Inflammatory macrophage treated with lipopolysaccharide for 4 hours (primary cell): ENCODE results near the gene GPRC5C.
"Not testable (repeated sequence)": the region's sequence is repeated elsewhere in the genome, so short reads cannot be mapped to it uniquely, and the experiment has no call there.

Source experiments
- DNase-seq: peaks from one replicate; pipeline ENCODE4 v3.0.0-alpha.2; 2020

The GPRC5C gene, protein sequence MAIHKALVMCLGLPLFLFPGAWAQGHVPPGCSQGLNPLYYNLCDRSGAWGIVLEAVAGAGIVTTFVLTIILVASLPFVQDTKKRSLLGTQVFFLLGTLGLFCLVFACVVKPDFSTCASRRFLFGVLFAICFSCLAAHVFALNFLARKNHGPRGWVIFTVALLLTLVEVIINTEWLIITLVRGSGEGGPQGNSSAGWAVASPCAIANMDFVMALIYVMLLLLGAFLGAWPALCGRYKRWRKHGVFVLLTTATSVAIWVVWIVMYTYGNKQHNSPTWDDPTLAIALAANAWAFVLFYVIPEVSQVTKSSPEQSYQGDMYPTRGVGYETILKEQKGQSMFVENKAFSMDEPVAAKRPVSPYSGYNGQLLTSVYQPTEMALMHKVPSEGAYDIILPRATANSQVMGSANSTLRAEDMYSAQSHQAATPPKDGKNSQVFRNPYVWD

DNA sequence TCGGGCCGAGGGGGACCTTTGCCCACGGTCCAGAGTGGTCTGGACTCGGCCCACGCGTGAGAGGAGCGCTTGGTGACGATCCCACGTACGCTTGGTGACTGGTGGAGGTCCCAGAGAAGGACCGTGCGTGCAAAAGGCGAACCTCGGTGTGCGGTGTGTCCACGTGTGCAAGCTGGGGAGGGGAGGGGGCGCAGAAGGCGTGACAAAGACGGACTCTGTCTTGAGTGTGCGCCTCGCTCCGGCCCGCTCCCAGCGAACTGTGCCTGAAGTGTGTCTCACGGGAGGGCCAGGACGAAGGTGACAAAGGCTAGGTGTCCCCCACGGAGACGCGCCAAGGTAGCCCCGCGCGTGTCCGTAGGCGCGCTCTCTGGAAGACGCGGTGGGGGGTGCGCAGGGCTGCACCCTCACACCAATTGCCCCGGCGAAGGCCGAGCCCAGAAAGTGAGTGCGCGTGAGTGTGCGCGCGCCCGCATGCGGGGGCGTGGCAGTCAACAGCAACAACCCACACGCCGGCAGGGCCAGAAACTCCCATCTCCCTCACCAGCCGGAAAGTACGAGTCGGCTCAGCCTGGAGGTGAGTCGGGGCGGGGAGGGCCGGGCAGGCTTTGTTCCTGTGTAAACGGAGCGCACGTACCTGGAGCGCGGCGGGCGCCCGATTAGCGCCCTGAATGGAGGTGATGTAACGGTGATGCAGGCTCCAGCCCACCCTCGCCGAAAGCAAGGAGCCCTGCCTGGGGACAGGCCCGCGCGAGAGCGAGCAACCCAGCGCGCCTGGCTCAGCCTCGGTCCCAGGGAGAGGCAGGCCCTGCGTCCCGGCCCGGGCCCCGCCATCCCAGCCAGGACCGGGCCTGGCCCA lies at the start of gene GPRC5C:
Gene GPRC5C, plus strand, starts transcription at position 521 of the 856 bp plus-strand sequence. CDS start 7,689 bp downstream, outside the sequence.
- no peak for DNase-seq

DNA sequence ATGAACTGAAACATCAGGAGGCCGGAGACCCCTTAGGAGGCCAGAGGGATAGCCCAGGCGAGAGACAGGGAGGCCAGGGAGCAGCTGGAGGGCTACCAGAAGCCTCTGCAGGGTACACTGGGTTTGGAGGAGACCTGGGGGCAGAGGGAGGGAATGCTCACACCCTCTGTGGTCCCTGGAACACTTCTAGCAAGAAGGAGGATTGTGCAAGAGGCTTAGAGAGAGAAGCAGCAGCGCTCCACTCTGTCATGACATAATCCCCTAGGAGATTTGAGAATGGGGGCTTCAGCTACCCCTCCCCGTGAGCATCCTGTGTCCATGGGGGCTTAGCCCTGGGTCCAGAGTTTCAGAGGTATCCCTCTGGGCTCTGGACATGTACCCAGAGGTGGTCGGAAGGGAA lies 48.7 kb upstream of the GPRC5C start:
- no peak for DNase-seq

GRCh38 chr17:74385201-74385600 lies 46.7 kb upstream of the GPRC5C start:
- no peak for DNase-seq

DNA sequence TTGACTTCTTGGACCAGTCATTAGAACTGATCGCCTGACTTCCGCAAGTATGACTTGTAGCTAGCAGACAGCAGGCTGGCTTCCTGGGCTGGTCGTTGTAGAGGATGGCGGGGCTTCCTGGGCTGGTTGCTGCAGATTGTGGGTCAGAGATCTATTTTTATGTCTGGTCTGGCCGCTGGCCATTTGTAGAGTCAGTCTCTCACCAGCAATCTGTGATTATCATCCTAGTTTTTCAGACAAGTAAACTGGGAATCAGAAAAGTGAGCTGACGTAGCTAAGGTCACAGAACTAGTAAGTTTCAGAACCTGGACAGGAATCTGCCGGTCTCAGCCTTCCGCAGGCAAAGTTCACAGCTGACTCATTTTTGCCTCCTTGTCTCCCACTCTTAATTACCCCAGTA lies 45.5 kb upstream of the GPRC5C start:
- DNase-seq, result peak; percentile 8

- DNase-seq, result no peak
Observed at GRCh38 chr17:74387365-74388218, 44.3 kb upstream of the GPRC5C start.

- DNase-seq, result no peak
Observed at GRCh38 chr17:74389084-74389753, 42.7 kb upstream of the GPRC5C start.

DNA sequence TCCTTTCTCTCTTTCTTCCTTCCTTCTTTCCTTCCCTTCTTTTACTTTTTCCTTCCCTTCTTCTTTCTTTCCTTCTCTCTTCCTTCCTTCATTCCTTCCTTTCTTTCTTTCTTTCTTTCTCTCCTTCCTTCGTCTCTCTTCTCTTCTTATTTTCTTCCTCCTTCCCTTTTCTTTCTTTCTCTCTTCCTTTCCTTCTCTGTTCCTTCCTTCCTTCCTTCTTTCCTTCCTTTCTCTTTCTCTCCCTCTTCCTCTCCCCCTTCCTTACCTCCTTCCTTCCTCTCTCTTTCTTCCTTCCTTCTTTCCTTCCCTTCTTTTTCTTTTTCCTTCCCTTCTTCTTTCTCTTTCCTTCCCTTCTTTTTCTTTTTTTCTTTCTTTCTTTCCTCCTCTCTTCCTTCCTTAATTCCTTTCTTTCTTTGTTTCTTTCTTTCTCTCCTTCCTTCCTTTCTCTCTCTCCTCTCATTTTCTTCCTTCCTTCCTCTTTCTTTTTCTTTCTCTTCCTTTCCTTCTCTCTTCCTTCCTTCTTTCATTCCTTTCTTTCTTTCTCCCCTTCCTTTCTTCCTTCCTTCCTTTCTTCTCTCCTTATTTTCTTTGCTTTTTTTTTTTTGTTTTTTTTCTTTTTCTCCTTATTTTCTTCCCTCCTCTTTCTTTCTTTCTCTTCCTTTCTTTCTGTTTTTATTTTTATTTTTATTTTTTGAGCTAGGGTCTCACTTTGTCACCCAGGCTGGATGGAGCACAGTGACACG lies 41.8 kb upstream of the GPRC5C start:
- no peak for DNase-seq

DNA sequence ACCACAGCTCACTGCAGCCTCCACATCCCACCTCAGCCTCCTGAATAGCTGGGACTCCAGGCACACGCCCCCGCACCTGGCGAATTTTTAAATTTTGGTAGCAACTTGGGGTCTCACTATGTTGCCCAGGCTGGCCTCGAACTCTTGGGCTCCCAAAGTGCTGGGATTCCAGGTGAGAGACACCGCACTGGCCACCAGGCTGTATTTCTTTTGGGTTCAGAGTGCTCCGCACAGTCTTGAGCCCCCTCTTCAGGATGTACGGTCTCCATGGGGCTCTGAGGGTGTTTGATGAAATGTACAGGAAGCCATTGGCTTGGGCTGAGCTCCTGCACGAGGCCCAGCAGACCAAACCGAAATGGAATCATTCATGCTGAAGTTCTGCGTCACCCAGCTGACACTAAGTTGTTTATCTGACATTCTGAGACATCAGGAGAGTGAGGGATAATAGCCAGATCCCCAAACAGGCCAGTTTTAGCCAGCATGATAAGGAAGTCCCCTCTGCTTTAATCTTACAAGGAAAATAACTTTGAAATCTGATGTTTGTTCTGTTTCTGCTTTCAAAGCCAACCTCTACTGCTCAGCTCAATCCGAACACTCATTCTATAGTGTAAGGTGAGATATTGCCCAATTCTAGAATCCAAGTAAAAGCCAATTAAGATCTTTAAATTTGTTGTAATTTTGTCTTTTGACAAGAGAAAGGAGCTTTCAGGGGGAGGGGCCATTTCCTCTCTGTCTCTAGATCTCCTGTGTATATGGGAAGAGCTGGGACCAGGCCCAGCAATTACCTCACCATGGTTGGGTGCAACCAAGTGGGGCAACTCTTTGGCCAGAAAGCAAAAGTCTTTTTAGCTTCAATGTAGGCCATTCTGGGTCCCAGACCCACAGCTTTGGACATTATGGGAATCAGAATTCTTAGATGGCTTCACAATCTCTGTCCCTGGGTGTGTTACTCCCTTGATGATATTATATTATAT lies 40.9 kb upstream of the GPRC5C start:
- no peak for DNase-seq

DNA sequence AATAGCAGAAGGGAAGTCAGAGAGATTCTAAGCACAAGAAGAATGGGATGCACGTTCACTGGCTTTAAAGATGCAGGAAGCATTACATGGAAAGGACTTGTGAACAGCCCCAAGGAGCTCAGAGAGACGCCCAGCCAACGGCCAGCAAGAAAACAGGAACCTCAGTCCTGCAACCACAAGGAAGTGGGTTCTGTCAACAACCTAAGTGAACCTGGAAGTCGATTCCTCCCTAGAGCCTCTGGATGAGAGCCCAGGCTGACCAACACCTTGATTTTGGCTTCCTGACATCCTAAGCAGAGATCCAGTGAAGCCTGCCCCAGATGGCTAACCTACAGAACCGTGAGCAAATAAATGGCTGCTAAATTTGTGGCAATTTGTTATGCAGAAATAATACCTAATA lies 40.1 kb upstream of the GPRC5C start:
- DNase-seq, result peak; percentile 27

DNA sequence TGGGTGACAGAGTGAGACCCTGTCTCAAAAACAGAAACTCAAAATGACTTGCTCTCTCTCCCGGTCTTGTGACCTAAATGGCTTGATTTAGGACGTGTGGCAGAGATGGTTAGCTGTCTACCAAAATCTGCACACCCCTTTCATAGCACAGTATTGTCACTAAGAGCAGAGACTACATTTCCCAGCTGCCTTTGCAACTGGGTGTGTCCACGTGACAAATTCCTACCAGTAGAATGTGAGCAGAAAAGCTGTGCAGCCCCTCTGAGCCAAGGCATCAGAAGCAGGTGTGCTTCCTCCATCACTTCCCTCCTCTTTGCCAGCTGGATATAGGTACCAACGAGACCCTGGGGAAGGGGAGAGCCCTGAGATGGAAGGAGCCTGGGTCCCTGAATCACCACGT lies 39.0 kb upstream of the GPRC5C start:
- no peak for DNase-seq

DNA sequence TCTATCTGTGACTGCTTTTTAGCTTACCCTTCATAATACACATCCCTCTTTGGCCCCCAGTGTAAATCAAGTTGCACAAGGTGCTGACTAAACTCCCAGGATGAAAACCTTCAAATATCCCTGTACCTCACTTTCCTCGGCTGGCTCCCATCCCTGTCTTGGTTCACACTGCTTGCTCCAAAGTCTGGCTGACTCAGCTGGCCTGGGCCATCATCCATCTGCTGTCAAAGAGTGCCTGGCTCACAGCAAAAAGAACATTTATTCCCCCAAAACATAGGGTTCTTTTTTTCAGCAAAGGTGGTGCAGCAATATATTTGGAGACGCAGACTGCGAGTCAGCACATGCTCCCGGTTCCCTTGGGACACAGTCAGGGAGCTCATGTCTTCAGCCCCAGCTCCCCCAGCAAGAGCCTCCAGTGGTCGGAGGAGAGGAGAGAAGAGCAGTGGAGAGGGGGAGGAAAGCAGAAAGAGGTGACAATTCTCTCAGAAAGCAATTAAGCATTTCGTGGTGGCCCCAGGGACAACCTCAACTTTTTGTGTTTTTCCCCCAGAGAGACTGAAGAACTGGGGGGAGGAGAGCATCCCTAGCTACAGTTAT lies 38.4 kb upstream of the GPRC5C start:
- no peak for DNase-seq

GRCh38 chr17:74394275-74394950 lies 37.5 kb upstream of the GPRC5C start:
- DNase-seq, result no peak

DNA sequence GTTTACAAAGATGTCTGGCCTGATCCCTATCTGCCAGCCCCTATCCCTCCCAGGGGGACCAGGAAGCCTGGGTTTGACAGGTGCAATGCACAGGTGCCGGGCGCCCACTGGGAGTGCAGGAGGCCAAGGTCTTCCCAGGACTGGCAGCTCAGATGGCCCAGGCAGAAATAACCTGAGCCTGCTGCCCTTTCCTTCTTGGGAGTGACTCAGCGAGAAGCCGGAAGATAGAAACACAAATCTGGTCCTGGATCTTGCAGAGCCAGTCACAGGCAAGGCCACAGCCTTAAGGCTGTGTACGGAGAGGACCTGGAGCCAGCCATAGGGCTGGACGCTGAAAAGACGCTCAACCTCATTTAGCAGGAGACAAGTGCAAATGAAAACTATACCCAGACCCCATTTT lies 36.9 kb upstream of the GPRC5C start:
- no peak for DNase-seq

DNA sequence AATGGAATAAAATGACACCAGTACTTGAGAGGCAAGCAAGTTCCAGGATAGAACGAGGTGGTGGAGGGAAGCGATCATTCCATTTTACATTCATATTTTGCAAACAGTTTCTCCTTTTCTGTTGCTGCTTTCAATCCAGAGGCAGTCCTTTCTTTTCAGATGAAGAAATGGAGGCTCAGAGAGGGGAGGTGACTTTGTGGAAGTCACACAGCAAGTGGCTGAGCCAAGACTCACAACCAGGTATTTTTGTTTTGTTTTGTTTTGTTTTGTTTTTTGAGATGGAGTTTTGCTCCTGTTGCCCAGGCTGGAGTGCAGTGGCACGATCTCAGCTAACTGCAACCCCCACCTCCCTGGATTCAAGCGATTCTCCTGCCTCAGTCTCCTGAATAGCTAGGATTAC lies 35.3 kb upstream of the GPRC5C start:
- no peak for DNase-seq

GRCh38 chr17:74402048-74402447 lies 29.8 kb upstream of the GPRC5C start:
- DNase-seq, result no peak

GRCh38 chr17:74403512-74404137 lies 28.3 kb upstream of the GPRC5C start:
- DNase-seq, result no peak

DNA sequence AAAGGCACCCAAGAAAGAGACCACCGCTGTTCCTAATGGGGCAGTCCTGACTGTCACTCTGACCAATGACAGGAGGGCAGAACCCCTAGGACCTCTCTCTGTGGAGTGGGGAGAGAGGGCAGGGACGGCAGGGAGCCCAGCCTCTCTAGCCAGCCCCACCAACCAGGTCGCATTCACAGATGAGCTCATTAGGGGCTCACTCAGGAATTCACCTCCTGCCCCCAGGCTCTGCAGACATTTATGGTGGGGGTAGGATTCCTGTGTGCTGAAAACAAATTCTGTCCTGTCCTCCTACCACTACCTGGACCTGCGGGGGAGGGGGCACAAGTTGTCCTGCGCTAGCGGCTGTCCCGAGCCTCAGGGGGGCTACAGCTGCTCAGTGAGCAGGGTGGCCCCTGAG lies 27.7 kb upstream of the GPRC5C start:
- DNase-seq, result no peak

DNA sequence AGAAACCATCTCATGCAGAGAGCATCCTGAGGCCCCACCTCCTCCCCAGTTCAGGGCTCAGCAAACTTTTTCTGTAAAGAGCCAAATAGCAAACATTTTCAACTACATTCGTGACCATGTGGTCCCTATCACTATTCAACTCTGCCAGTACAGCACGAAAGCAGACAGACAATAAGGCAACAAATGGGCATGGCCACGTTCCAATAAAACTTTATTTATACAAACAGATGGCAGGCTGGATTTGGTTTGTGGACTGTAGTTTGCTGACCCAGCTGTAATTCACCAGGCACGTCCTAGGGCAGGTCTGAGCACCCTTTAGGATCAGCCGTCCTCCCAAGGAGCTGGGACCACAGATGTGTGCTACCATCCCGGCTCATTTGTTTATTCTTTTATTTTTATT lies 27.1 kb upstream of the GPRC5C start:
- no peak for DNase-seq

GRCh38 chr17:74405311-74405710 lies 26.6 kb upstream of the GPRC5C start:
- DNase-seq, result not testable (repeated sequence)
